D721Med (cell line): ENCODE measurements around the gene CDC42EP1.
"Not testable (repeated sequence)": the region's sequence is repeated elsewhere in the genome, so short reads cannot be mapped to it uniquely, and the experiment has no call there.

ENCODE experiments used
- DNase-seq: peaks from one replicate; pipeline ENCODE4 v3.0.0; 2011; ENCODE audit warnings: low spot score; ENCODE audit not compliant: insufficient read length
- FAIRE-seq: peaks from 2 replicates; lab custom pipeline; 2011; peaks lifted over from hg19 to GRCh38; lab: Jason Lieb, UNC
- TF ChIP-seq, protein P1 (sequence below): IDR thresholded peaks from 2 replicates; pipeline ENCODE4 v1.5.1; 2012; ENCODE audit warnings: mild to moderate bottlenecking, control low read depth; ENCODE audit not compliant: insufficient read depth; ENCODE audit errors: missing control alignments

CDC42EP1 gene

GRCh38 chr22:37591823-37592404 is 31.6 kb downstream of the CDC42EP1 start:
- no peak for FAIRE-seq
- no peak for DNase-seq
- TF ChIP-seq, protein P1, sequence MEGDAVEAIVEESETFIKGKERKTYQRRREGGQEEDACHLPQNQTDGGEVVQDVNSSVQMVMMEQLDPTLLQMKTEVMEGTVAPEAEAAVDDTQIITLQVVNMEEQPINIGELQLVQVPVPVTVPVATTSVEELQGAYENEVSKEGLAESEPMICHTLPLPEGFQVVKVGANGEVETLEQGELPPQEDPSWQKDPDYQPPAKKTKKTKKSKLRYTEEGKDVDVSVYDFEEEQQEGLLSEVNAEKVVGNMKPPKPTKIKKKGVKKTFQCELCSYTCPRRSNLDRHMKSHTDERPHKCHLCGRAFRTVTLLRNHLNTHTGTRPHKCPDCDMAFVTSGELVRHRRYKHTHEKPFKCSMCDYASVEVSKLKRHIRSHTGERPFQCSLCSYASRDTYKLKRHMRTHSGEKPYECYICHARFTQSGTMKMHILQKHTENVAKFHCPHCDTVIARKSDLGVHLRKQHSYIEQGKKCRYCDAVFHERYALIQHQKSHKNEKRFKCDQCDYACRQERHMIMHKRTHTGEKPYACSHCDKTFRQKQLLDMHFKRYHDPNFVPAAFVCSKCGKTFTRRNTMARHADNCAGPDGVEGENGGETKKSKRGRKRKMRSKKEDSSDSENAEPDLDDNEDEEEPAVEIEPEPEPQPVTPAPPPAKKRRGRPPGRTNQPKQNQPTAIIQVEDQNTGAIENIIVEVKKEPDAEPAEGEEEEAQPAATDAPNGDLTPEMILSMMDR: no peak

- FAIRE-seq (no peak), DNase-seq (no peak)
- TF ChIP-seq, protein P1: no peak
Measured at GRCh38 chr22:37594237-37594636, 34.0 kb downstream of the CDC42EP1 start.

- TF ChIP-seq, protein P1: no peak
- FAIRE-seq (no peak), DNase-seq (no peak)
Measured at GRCh38 chr22:37599153-37599552, 38.9 kb downstream of the CDC42EP1 start.

DNA sequence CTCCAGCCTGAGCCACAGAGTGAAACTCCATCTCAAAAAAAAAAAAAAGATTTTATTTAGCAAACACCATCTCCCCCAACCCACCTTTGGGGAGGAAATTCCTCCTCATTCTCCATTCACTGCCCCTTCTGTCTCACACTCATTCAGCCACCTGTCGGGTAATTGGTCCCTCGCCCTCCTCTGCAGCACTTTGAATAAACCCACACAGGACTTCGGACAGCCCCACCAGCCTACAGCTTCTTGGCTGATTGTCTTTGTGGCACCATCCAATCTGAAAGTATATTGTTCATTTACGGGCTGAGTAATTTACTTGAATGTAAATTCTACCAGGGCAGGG is 40.9 kb downstream of the CDC42EP1 start:
- FAIRE-seq: no peak
- no peak for DNase-seq
- TF ChIP-seq, protein P1: no peak

DNA sequence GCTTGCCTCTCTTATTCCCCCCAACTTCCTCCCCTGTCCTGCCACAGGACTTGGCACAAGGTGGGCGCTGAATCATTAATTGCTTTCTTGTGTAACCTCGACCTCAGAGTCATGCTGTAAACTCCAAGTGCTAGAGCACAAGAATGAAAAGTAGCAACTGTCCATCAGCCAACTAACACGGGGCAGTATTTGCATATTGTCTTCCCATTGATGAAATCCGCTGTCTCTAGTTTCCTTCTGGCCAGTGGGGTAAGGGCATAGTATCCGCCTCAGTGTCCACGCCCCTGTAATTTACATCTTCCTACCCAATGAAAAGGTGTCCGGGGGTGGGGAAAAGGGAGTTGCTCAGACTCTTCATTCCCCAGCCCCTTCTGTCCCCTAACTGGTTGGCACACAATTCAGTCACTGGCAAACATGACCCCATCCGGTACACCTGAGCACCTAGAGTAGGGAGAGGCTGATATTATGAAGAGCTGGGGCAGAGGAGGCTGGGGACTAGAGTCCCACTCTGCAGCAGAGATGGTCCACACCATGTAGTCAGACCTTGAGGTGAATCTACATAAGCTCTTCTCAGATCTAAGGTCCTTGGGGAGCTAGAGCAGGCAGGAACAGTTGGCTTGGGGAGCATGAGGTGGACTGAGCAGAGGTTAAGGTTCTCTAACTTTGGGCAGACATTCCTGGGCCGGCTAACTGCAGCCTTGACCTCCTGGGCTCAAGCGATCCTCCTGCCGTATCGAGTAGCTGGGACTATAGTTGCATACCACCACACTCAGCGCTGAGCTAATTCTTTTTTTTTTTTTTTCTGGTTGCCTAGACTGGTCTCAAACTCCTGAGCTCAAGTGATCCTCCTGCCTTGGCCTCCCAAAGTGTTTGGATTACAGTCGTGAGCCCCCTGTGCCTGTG is 41.5 kb downstream of the CDC42EP1 start:
- TF ChIP-seq, protein P1: no peak
- FAIRE-seq (no peak), DNase-seq (no peak)

- not testable (repeated sequence) for FAIRE-seq, DNase-seq
Measured at GRCh38 chr22:37602546-37603277, 42.4 kb downstream of the CDC42EP1 start.

GRCh38 chr22:37604074-37604473 is 43.8 kb downstream of the CDC42EP1 start:
- FAIRE-seq: no peak
- TF ChIP-seq, protein P1: no peak

More at GRCh38 chr22:37604074-37604473, 43.8 kb downstream of the CDC42EP1 start:
- no peak for DNase-seq
